ENCODE measurements around the gene TTC28. TPM values are rescaled to one million over a fixed set of nuclear protein-coding genes. Genes with fewer than 3 reads are reported as not detected.
"Not testable (repeated sequence)": the region's sequence is repeated elsewhere in the genome, so short reads cannot be mapped to it uniquely, and the experiment has no call there.

The TTC28 gene
- total and polyA plus RNA-seq, 2 donors, result 2.0 to 5.5 TPM

- H3K27me3 ChIP-seq (ENCODE audit: control insufficient read depth in 2 of 2, insufficient read depth in 1 of 2, low read length in 1 of 2), result no peaks in the 10 kb centered on the region
- no peak overlapping the region for H3K4me3 ChIP-seq (ENCODE audit: low read length in 2 of 2)
- no peak overlapping the region for H3K27ac ChIP-seq (ENCODE audit: low read depth in 1 of 2, low read length in 1 of 2)
- 67% methylated on average over 2 of the region's 2 CpGs for WGBS
- no peak for DNase-seq (ENCODE audit: low read depth in 6 of 9, low spot score in 9 of 9)
- H3K9me3 ChIP-seq (ENCODE audit: control insufficient read depth in 2 of 2, insufficient read depth in 1 of 2, low read length in 1 of 2), result no peaks in the 10 kb centered on the region
- H3K4me1 ChIP-seq (ENCODE audit: control insufficient read depth in 2 of 2, insufficient read depth in 2 of 2, low read length in 2 of 2), result peaks cover 0 to 4% of the 10 kb centered on the region in 2 donors
- H3K36me3 ChIP-seq (ENCODE audit: control insufficient read depth in 2 of 2, insufficient read depth in 2 of 2, low read length in 1 of 2), result no peaks in the 10 kb centered on the region
Measured at GRCh38 chr22:28373831-28374230, 305.8 kb downstream of the TTC28 start.

- Histone ChIP-seq H3K27me3 (ENCODE audit: control insufficient read depth in 2 of 2, insufficient read depth in 1 of 2, low read length in 1 of 2) (no peaks in the 10 kb centered on the region), H3K36me3 (ENCODE audit: control insufficient read depth in 2 of 2, insufficient read depth in 2 of 2, low read length in 1 of 2) (no peaks in the 10 kb centered on the region), H3K4me1 (ENCODE audit: control insufficient read depth in 2 of 2, insufficient read depth in 2 of 2, low read length in 2 of 2) (peaks cover 0 to 4% of the 10 kb centered on the region in 2 donors), H3K4me3 (ENCODE audit: low read length in 2 of 2) (no peak overlapping the region), H3K27ac (ENCODE audit: low read depth in 1 of 2, low read length in 1 of 2) (no peak overlapping the region), H3K9me3 (ENCODE audit: control insufficient read depth in 2 of 2, insufficient read depth in 1 of 2, low read length in 1 of 2) (no peaks in the 10 kb centered on the region)
- WGBS, result 45% methylated on average over 2 of the region's 2 CpGs
- DNase-seq (ENCODE audit: low read depth in 6 of 9, low spot score in 9 of 9), result peak in 4 of 9 donors; percentile 5 to 35 (median 6)
Measured at GRCh38 chr22:28369854-28370253, 309.8 kb downstream of the TTC28 start.

- Histone ChIP-seq H3K4me1 (ENCODE audit: control insufficient read depth in 2 of 2, insufficient read depth in 2 of 2, low read length in 2 of 2) (peaks cover 0 to 4% of the 10 kb centered on the region in 2 donors), H3K9me3 (ENCODE audit: control insufficient read depth in 2 of 2, insufficient read depth in 1 of 2, low read length in 1 of 2) (peaks cover 2 to 11% of the 10 kb centered on the region in 2 donors), H3K27ac (ENCODE audit: low read depth in 1 of 2, low read length in 1 of 2) (no peak overlapping the region), H3K4me3 (ENCODE audit: low read length in 2 of 2) (no peak overlapping the region), H3K36me3 (ENCODE audit: control insufficient read depth in 2 of 2, insufficient read depth in 2 of 2, low read length in 1 of 2) (no peaks in the 10 kb centered on the region), H3K27me3 (ENCODE audit: control insufficient read depth in 2 of 2, insufficient read depth in 1 of 2, low read length in 1 of 2) (no peaks in the 10 kb centered on the region)
- WGBS, result 99% methylated on average over 1 of the region's 1 CpG
- no peak for DNase-seq (ENCODE audit: low read depth in 6 of 9, low spot score in 9 of 9)
Measured at GRCh38 chr22:28366856-28367255, 312.8 kb downstream of the TTC28 start.

GRCh38 chr22:28365371-28365770 is 314.3 kb downstream of the TTC28 start:
- peaks cover 0 to 4% of the 10 kb centered on the region in 2 donors for H3K4me1 ChIP-seq (ENCODE audit: control insufficient read depth in 2 of 2, insufficient read depth in 2 of 2, low read length in 2 of 2)
- 97% methylated on average over 1 of the region's 1 CpG for WGBS
- H3K36me3 ChIP-seq (ENCODE audit: control insufficient read depth in 2 of 2, insufficient read depth in 2 of 2, low read length in 1 of 2), result no peaks in the 10 kb centered on the region
- peaks cover 2 to 11% of the 10 kb centered on the region in 2 donors for H3K9me3 ChIP-seq (ENCODE audit: control insufficient read depth in 2 of 2, insufficient read depth in 1 of 2, low read length in 1 of 2)
- no peak overlapping the region for H3K27ac ChIP-seq (ENCODE audit: low read depth in 1 of 2, low read length in 1 of 2)
- no peak overlapping the region for H3K4me3 ChIP-seq (ENCODE audit: low read length in 2 of 2)
- DNase-seq (ENCODE audit: low read depth in 6 of 9, low spot score in 9 of 9), result no peak
- H3K27me3 ChIP-seq (ENCODE audit: control insufficient read depth in 2 of 2, insufficient read depth in 1 of 2, low read length in 1 of 2), result no peaks in the 10 kb centered on the region

- 95% methylated on average over 3 of the region's 3 CpGs for WGBS
- H3K27ac ChIP-seq (ENCODE audit: low read depth in 1 of 2, low read length in 1 of 2); H3K36me3 ChIP-seq (ENCODE audit: control insufficient read depth in 2 of 2, insufficient read depth in 2 of 2, low read length in 1 of 2); H3K27me3 ChIP-seq (ENCODE audit: control insufficient read depth in 2 of 2, insufficient read depth in 1 of 2, low read length in 1 of 2); H3K4me1 ChIP-seq (ENCODE audit: control insufficient read depth in 2 of 2, insufficient read depth in 2 of 2, low read length in 2 of 2); H3K4me3 ChIP-seq (ENCODE audit: low read length in 2 of 2); DNase-seq (ENCODE audit: low read depth in 6 of 9, low spot score in 9 of 9): not testable (repeated sequence)
- H3K9me3 ChIP-seq (ENCODE audit: control insufficient read depth in 2 of 2, insufficient read depth in 1 of 2, low read length in 1 of 2), result peaks cover 2 to 11% of the 10 kb centered on the region in 2 donors
Measured at GRCh38 chr22:28364105-28364504, 315.5 kb downstream of the TTC28 start.

GRCh38 chr22:28360939-28361338 is 318.7 kb downstream of the TTC28 start:
- peaks cover 2 to 11% of the 10 kb centered on the region in 2 donors for H3K9me3 ChIP-seq (ENCODE audit: control insufficient read depth in 2 of 2, insufficient read depth in 1 of 2, low read length in 1 of 2)
- H3K36me3 ChIP-seq (ENCODE audit: control insufficient read depth in 2 of 2, insufficient read depth in 2 of 2, low read length in 1 of 2), result no peaks in the 10 kb centered on the region
- no peak overlapping the region for H3K27ac ChIP-seq (ENCODE audit: low read depth in 1 of 2, low read length in 1 of 2)
- H3K4me3 ChIP-seq (ENCODE audit: low read length in 2 of 2), result no peak overlapping the region
- no peaks in the 10 kb centered on the region for H3K27me3 ChIP-seq (ENCODE audit: control insufficient read depth in 2 of 2, insufficient read depth in 1 of 2, low read length in 1 of 2)
- H3K4me1 ChIP-seq (ENCODE audit: control insufficient read depth in 2 of 2, insufficient read depth in 2 of 2, low read length in 2 of 2), result no peaks in the 10 kb centered on the region
- no peak for DNase-seq (ENCODE audit: low read depth in 6 of 9, low spot score in 9 of 9)

GRCh38 chr22:28358312-28358711 is 321.3 kb downstream of the TTC28 start:
- no peak for DNase-seq (ENCODE audit: low read depth in 6 of 9, low spot score in 9 of 9)

GRCh38 chr22:28357193-28357592 is 322.4 kb downstream of the TTC28 start:
- 98% methylated on average over 1 of the region's 1 CpG for WGBS
- DNase-seq (ENCODE audit: low read depth in 6 of 9, low spot score in 9 of 9), result no peak
- no peaks in the 10 kb centered on the region for H3K4me1 ChIP-seq (ENCODE audit: control insufficient read depth in 2 of 2, insufficient read depth in 2 of 2, low read length in 2 of 2)
- no peak overlapping the region for H3K4me3 ChIP-seq (ENCODE audit: low read length in 2 of 2)
- peaks cover 0 to 2% of the 10 kb centered on the region in 2 donors for H3K9me3 ChIP-seq (ENCODE audit: control insufficient read depth in 2 of 2, insufficient read depth in 1 of 2, low read length in 1 of 2)
- H3K36me3 ChIP-seq (ENCODE audit: control insufficient read depth in 2 of 2, insufficient read depth in 2 of 2, low read length in 1 of 2), result no peaks in the 10 kb centered on the region
- H3K27ac ChIP-seq (ENCODE audit: low read depth in 1 of 2, low read length in 1 of 2), result no peak overlapping the region
- no peaks in the 10 kb centered on the region for H3K27me3 ChIP-seq (ENCODE audit: control insufficient read depth in 2 of 2, insufficient read depth in 1 of 2, low read length in 1 of 2)

More at GRCh38 chr22:28358312-28358711, 321.3 kb downstream of the TTC28 start:
- Histone ChIP-seq H3K4me3 (ENCODE audit: low read length in 2 of 2) (no peak overlapping the region), H3K4me1 (ENCODE audit: control insufficient read depth in 2 of 2, insufficient read depth in 2 of 2, low read length in 2 of 2) (no peaks in the 10 kb centered on the region), H3K27me3 (ENCODE audit: control insufficient read depth in 2 of 2, insufficient read depth in 1 of 2, low read length in 1 of 2) (no peaks in the 10 kb centered on the region), H3K36me3 (ENCODE audit: control insufficient read depth in 2 of 2, insufficient read depth in 2 of 2, low read length in 1 of 2) (no peaks in the 10 kb centered on the region), H3K27ac (ENCODE audit: low read depth in 1 of 2, low read length in 1 of 2) (no peak overlapping the region), H3K9me3 (ENCODE audit: control insufficient read depth in 2 of 2, insufficient read depth in 1 of 2, low read length in 1 of 2) (peaks cover 2 to 9% of the 10 kb centered on the region in 2 donors)
- 50% methylated on average over 2 of the region's 2 CpGs for WGBS

GRCh38 chr22:28351476-28351875 is 328.2 kb downstream of the TTC28 start:
- Histone ChIP-seq H3K9me3 (ENCODE audit: control insufficient read depth in 2 of 2, insufficient read depth in 1 of 2, low read length in 1 of 2) (no peaks in the 10 kb centered on the region), H3K4me3 (ENCODE audit: low read length in 2 of 2) (no peak overlapping the region), H3K4me1 (ENCODE audit: control insufficient read depth in 2 of 2, insufficient read depth in 2 of 2, low read length in 2 of 2) (no peaks in the 10 kb centered on the region), H3K27me3 (ENCODE audit: control insufficient read depth in 2 of 2, insufficient read depth in 1 of 2, low read length in 1 of 2) (no peaks in the 10 kb centered on the region), H3K36me3 (ENCODE audit: control insufficient read depth in 2 of 2, insufficient read depth in 2 of 2, low read length in 1 of 2) (no peaks in the 10 kb centered on the region), H3K27ac (ENCODE audit: low read depth in 1 of 2, low read length in 1 of 2) (no peak overlapping the region)
- WGBS, result 92% methylated on average over 2 of the region's 2 CpGs
- DNase-seq (ENCODE audit: low read depth in 6 of 9, low spot score in 9 of 9), result no peak

Measured in thymus (tissue), 11 donors.